Loucy (cell line): ENCODE measurements around the gene NHLRC3.

Experiments
- EZH2phosphoT487 ChIP-seq: fragments of 200-600 bp; IDR thresholded peaks from 2 replicates; pipeline ENCODE4 v1.6.1; 2018; ENCODE audit warnings: antibody characterized with exemption, mild to moderate bottlenecking, moderate library complexity, borderline replicate concordance
- TF ChIP-seq, protein P1 (sequence below): fragments of 200-600 bp; sonication (generic); conservative IDR thresholded peaks from 2 replicates; pipeline ENCODE4 v1.5.1; 2014; ENCODE audit warnings: mild to moderate bottlenecking, antibody characterized with exemption, low read length

DNA sequence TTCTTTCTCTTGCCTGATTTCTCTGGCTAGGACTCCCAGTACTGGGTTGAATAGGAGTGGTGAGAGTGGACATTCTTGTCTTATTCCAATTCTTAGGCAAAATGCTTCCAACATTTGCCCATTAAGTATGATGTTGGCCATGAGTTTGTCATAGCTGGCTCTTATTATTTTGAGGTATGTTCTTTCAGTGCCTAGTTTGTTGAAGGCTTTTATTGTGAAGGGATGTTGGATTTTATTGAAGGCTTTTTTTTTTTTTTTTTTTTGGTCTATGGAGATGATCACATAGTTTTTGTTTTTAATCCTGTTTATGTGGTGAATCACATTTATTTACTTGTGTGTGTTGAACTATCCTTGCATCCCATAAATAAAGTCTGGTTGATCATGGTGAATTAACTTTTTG, 19.8 kb downstream of the NHLRC3 start:
- TF ChIP-seq, protein P1, sequence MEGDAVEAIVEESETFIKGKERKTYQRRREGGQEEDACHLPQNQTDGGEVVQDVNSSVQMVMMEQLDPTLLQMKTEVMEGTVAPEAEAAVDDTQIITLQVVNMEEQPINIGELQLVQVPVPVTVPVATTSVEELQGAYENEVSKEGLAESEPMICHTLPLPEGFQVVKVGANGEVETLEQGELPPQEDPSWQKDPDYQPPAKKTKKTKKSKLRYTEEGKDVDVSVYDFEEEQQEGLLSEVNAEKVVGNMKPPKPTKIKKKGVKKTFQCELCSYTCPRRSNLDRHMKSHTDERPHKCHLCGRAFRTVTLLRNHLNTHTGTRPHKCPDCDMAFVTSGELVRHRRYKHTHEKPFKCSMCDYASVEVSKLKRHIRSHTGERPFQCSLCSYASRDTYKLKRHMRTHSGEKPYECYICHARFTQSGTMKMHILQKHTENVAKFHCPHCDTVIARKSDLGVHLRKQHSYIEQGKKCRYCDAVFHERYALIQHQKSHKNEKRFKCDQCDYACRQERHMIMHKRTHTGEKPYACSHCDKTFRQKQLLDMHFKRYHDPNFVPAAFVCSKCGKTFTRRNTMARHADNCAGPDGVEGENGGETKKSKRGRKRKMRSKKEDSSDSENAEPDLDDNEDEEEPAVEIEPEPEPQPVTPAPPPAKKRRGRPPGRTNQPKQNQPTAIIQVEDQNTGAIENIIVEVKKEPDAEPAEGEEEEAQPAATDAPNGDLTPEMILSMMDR: no peak
- TF ChIP-seq EZH2phosphoT487: no peak
